ENCODE results near the gene CLEC2B.

Gene CLEC2B

GRCh38 chr12:9868311-9868801 is 798 bp downstream of the CLEC2B start:
- DNase-seq, result no peak

- DNase-seq, result no peak
Measured at GRCh38 chr12:9867531-9867930, 1.6 kb downstream of the CLEC2B start.

- DNase-seq, result no peak
Measured at GRCh38 chr12:9866860-9867269, 2.3 kb downstream of the CLEC2B start.

GRCh38 chr12:9864913-9865675 is 4.1 kb downstream of the CLEC2B start:
- no peak for DNase-seq

GRCh38 chr12:9858135-9858534 is 11.0 kb downstream of the CLEC2B start:
- DNase-seq, result no peak

- DNase-seq, result no peak
Measured at GRCh38 chr12:9856894-9857293, 12.3 kb downstream of the CLEC2B start.

- no peak for DNase-seq
Measured at GRCh38 chr12:9856151-9856550, 13.0 kb downstream of the CLEC2B start.

GRCh38 chr12:9851927-9852326 is 17.2 kb downstream of the CLEC2B start:
- no peak for DNase-seq

GRCh38 chr12:9851050-9851449 is 18.1 kb downstream of the CLEC2B start:
- DNase-seq, result no peak

GRCh38 chr12:9848899-9849298 is 20.3 kb downstream of the CLEC2B start:
- no peak for DNase-seq

- DNase-seq, result no peak
Measured at GRCh38 chr12:9843407-9843806, 25.7 kb downstream of the CLEC2B start.

- DNase-seq, result no peak
Measured at GRCh38 chr12:9831720-9832119, 37.4 kb downstream of the CLEC2B start.

GRCh38 chr12:9829982-9830381 is 39.2 kb downstream of the CLEC2B start:
- no peak for DNase-seq

GRCh38 chr12:9829483-9829882 is 39.7 kb downstream of the CLEC2B start:
- DNase-seq, result no peak

GRCh38 chr12:9827209-9827888 is 41.8 kb downstream of the CLEC2B start, which contains the start of gene KLRF1:
TSS of gene KLRF1 (plus strand) at chr12:9827481. CDS start at chr12:9827545, 64 bp downstream.
- no peak for DNase-seq

GRCh38 chr12:9820281-9820930 is 48.7 kb downstream of the CLEC2B start:
- DNase-seq, result no peak

- DNase-seq, result no peak
Measured at GRCh38 chr12:9813821-9814798, 55.0 kb downstream of the CLEC2B start.

- no peak for DNase-seq
Measured at GRCh38 chr12:9811621-9812020, 57.5 kb downstream of the CLEC2B start.

- DNase-seq, result no peak
Measured at GRCh38 chr12:9810671-9811070, 58.5 kb downstream of the CLEC2B start.

- DNase-seq, result no peak
Measured at GRCh38 chr12:9809866-9810265, 59.3 kb downstream of the CLEC2B start.

GRCh38 chr12:9809338-9809737 is 59.8 kb downstream of the CLEC2B start:
- no peak for DNase-seq

- DNase-seq, result no peak
Measured at GRCh38 chr12:9808504-9808903, 60.6 kb downstream of the CLEC2B start.
